Ovary (tissue), 9 donors: Measurements from ENCODE around the gene NDUFS8. TPM values are rescaled to one million over a fixed set of nuclear protein-coding genes. Genes with fewer than 3 reads are reported as not detected.

Source experiments
- DNase-seq, 5 donors: peaks; one replicate each; pipeline ENCODE4 v3.0.0-alpha.2; 2019 to 2020
- H3K27ac ChIP-seq, 2 donors: fragments of 200-600 bp; one replicate each; pipeline versions ENCODE4 v1.5.1 to v1.8.0; 2019 to 2022
- H3K27me3 ChIP-seq: fragments of 200-600 bp; one replicate; pipeline ENCODE4 v1.8.0; 2022
- H3K36me3 ChIP-seq: fragments of 200-600 bp; sonication (generic); one replicate; pipeline ENCODE4 v1.5.1; 2019
- H3K4me1 ChIP-seq: one replicate; pipeline ENCODE4 v1.8.1; 2013; ENCODE audit warnings: mild to moderate bottlenecking, moderate library complexity; ENCODE audit not compliant: insufficient read depth
- H3K4me3 ChIP-seq: fragments of 200-600 bp; sonication (generic); one replicate; pipeline ENCODE4 v1.5.1; 2017
- H3K9me3 ChIP-seq, 2 donors: fragments of 200-600 bp in 1 of 2; sonication (generic) in 1 of 2; one replicate each; pipeline versions ENCODE4 v1.5.1 to v1.8.1; 2013 to 2019; ENCODE audit warnings: mild to moderate bottlenecking in 1 of 2, moderate library complexity in 1 of 2
- CTCF ChIP-seq, 3 donors: fragments of 450-650 bp in 2 of 3; fragments of 200-600 bp in 1 of 3; IDR thresholded peaks; one replicate each; pipeline versions ENCODE4 v1.5.1 to v1.8.0; 2016 to 2022; ENCODE audit warnings: antibody characterized with exemption in 3 of 3, mild to moderate bottlenecking in 1 of 3
- EP300 ChIP-seq: sonication (generic); formaldehyde crosslinking; IDR thresholded peaks from one replicate; pipeline ENCODE4 v1.6.1; 2017; ENCODE audit warnings: antibody characterized with exemption
- POLR2A ChIP-seq: fragments of 450-650 bp; IDR thresholded peaks from one replicate; pipeline ENCODE4 v1.6.1; 2017; ENCODE audit warnings: antibody characterized with exemption, mild to moderate bottlenecking, moderate library complexity
- WGBS, 3 donors: extraction: QIAGEN DNeasy Blood & Tissue Kit in 1 of 3; methylation state at CpG; one replicate each; pipeline versions ENCODE4 v1.1.5 to v1.1.7; 2013 to 2017; 5-methylcytosine and 5-hydroxymethylcytosine counted together
- intact Hi-C, 4 donors: fragments of 100-400 bp; cut with DNase I; formaldehyde crosslinking; loops; one replicate each; pipeline versions ENCODE4 v1.11.0 to v1.15.1; 2022 to 2023
- polyA plus RNA-seq, 2 donors: library from polyadenylated mRNA; stranded (reverse); fragments of 200-250 nt in 1 of 2; fragments of 350-450 nt in 1 of 2; fragmentation: Illumina TruSeq in 1 of 2; extraction: RNeasy Lipid Tissue Mini Kit (QIAGEN cat#74804) in 1 of 2; gene quantifications; one replicate each; pipeline ENCODE4 v1.2.3, GENCODE V29; 2013 to 2014
- total RNA-seq, 7 donors: library from RNA; depleted of rRNA in 2 of 7; stranded (reverse); fragments of >200 nt in 2 of 7; fragmentation: NEBNext Ultra II Directional in 3 of 7; extraction: Animal tissue kit (Norgen Biotek cat#: 25700) in 3 of 7; gene quantifications; one replicate each; pipeline versions ENCODE4 v1.1.0 to v1.2.4, GENCODE V29; 2016 to 2023
- donor health status: DM: no; HTN: no; CAD: no; lungs with moderate emphysema.
- donor health status: DM: no; HTN: no; CAD: no.
- donor health status: Bipolar disorder and iron deficiency.
- donor health status: DM: yes; HTN: yes; CAD: no.
- donor health status: DM: no; HTN: no; CAD: no.
- donor health status: DM: yes; HTN: yes; CAD: no.

The NDUFS8 gene
- total and polyA plus RNA-seq, 9 donors: 15.3 to 163 (median 101) TPM

GRCh38 chr11:68002938-68003845 lies 27.3 kb upstream of the NDUFS8 start:
- 14 to 40% (median 20%) methylated on average over 37 to 86 of the region's 86 CpGs for WGBS, 3 donors
- intact Hi-C loops: loop anchor here in 1 of 4 donors (10.0 kb wide), 1 partner anchor 202 kb away; no protein-coding TSS in a partner anchor
- TF ChIP-seq EP300 (no peak), POLR2A (no peak), CTCF (IDR thresholded peaks at IDR 0.05) (no peak)
- H3K9me3 ChIP-seq: no peaks in the 10 kb centered on the region
- H3K27me3 ChIP-seq: no peaks in the 10 kb centered on the region
- H3K4me3 ChIP-seq: peak overlapping the region; percentile 62
- H3K4me1 ChIP-seq: peaks cover 2% of the 10 kb centered on the region
- peak overlapping the region; percentile 13 to 50 for H3K27ac ChIP-seq
- no peaks in the 10 kb centered on the region for H3K36me3 ChIP-seq
- DNase-seq: peak in 1 of 5 donors; percentile 37

- Histone ChIP-seq H3K36me3 (no peaks in the 10 kb centered on the region), H3K27ac (peak within 1 kb of the TSS; percentile 13 to 50), H3K4me3 (peak within 1 kb of the TSS; percentile 62), H3K9me3 (no peaks in the 10 kb centered on the region), H3K4me1 (peaks cover 2% of the 10 kb centered on the region), H3K27me3 (no peaks in the 10 kb centered on the region)
- no peak for TF ChIP-seq CTCF (IDR thresholded peaks at IDR 0.05)
- TF ChIP-seq EP300: no peak
- no peak for TF ChIP-seq POLR2A
- peak; percentile 74 to 82 (median 75) for DNase-seq
- intact Hi-C loops: loop anchor here in 1 of 4 donors (10.0 kb wide), 1 partner anchor 201 kb away; no protein-coding TSS in a partner anchor
- WGBS, 3 donors: 3 to 9% (median 4%) methylated on average over 26 to 64 of the region's 64 CpGs
These were observed 26.5 kb upstream of the NDUFS8 start, which contains the start of gene UNC93B1 for GRCh38 chr11:68003846-68004550. TSS of gene UNC93B1 (minus strand) at chr11:68004097. CDS start at chr11:68004043, 54 bp downstream.

- peaks cover 4% of the 10 kb centered on the region for H3K4me1 ChIP-seq
- H3K27ac ChIP-seq: no peak overlapping the region
- intact Hi-C loops: loop anchor here in 1 of 4 donors (10.0 kb wide), 1 partner anchor 200 kb away; no protein-coding TSS in a partner anchor
- no peaks in the 10 kb centered on the region for H3K36me3 ChIP-seq
- WGBS, 3 donors: 71 to 78% (median 72%) methylated on average over 14 of the region's 14 CpGs
- H3K9me3 ChIP-seq: no peaks in the 10 kb centered on the region
- no peak overlapping the region for H3K4me3 ChIP-seq
- no peak for DNase-seq
- H3K27me3 ChIP-seq: no peaks in the 10 kb centered on the region
- no peak for TF ChIP-seq EP300
- TF ChIP-seq CTCF (IDR thresholded peaks at IDR 0.05): no peak
- no peak for TF ChIP-seq POLR2A
These were observed 25.7 kb upstream of the NDUFS8 start for GRCh38 chr11:68004551-68005335.
